Parathyroid adenoma (tissue), 2 donors: ENCODE data around the gene CCL27.

Experiments used
- H2AFZ ChIP-seq: fragments of 300-600 bp; sonication (generic); one replicate; pipeline ENCODE4 v1.7.0; 2017; ENCODE audit warnings: antibody characterized with exemption, mild to moderate bottlenecking
- H3K27ac ChIP-seq: fragments of 300-600 bp; sonication (generic); one replicate; pipeline ENCODE4 v1.7.0; 2017
- H3K27me3 ChIP-seq: fragments of 300-600 bp; sonication (generic); one replicate; pipeline ENCODE4 v1.7.0; 2017; ENCODE audit warnings: low read length; ENCODE audit not compliant: control insufficient read depth, insufficient read depth
- H3K36me3 ChIP-seq: fragments of 300-600 bp; sonication (generic); one replicate; pipeline ENCODE4 v1.7.0; 2017; ENCODE audit warnings: low read length; ENCODE audit not compliant: control insufficient read depth, insufficient read depth
- H3K4me1 ChIP-seq: fragments of 300-600 bp; sonication (generic); one replicate; pipeline ENCODE4 v1.7.0; 2017; ENCODE audit warnings: control low read depth
- H3K4me2 ChIP-seq: fragments of 300-600 bp; sonication (generic); one replicate; pipeline ENCODE4 v1.7.0; 2017; ENCODE audit warnings: low read length
- H3K4me3 ChIP-seq: fragments of 300-600 bp; sonication (generic); one replicate; pipeline ENCODE4 v1.7.0; 2017; ENCODE audit warnings: low read depth, low read length
- H3K79me2 ChIP-seq: fragments of 300-600 bp; sonication (generic); one replicate; pipeline ENCODE4 v1.7.0; 2017; ENCODE audit warnings: control low read depth
- H3K9ac ChIP-seq: fragments of 300-600 bp; sonication (generic); one replicate; pipeline ENCODE4 v1.7.0; 2017; ENCODE audit warnings: mild to moderate bottlenecking
- H3K9me3 ChIP-seq: fragments of 300-600 bp; sonication (generic); one replicate; pipeline ENCODE4 v1.7.0; 2017; ENCODE audit warnings: low read length; ENCODE audit not compliant: control insufficient read depth
- CTCF ChIP-seq: fragments of 300-600 bp; sonication (generic); IDR thresholded peaks from one replicate; pipeline ENCODE4 v1.7.0; 2017; ENCODE audit warnings: antibody characterized with exemption, mild to moderate bottlenecking
- donor health status: primary hyperparathyroidism.

Gene CCL27

GRCh38 chr9:34652602-34653000, 9.9 kb downstream of the CCL27 start:
- H3K79me2 ChIP-seq, result peaks cover 3% of the 10 kb centered on the region
- no peaks in the 10 kb centered on the region for H3K9me3 ChIP-seq
- H3K27me3 ChIP-seq, result no peaks in the 10 kb centered on the region
- peak overlapping the region; percentile 65 for H2AFZ ChIP-seq
- H3K9ac ChIP-seq, result no peak overlapping the region
- peak overlapping the region; percentile 64 for H3K27ac ChIP-seq
- peak overlapping the region; percentile 48 for H3K4me3 ChIP-seq
- H3K4me1 ChIP-seq, result peaks cover 10% of the 10 kb centered on the region
- no peak for TF ChIP-seq CTCF
- no peaks in the 10 kb centered on the region for H3K36me3 ChIP-seq
- H3K4me2 ChIP-seq, result peak overlapping the region; percentile 62

DNA sequence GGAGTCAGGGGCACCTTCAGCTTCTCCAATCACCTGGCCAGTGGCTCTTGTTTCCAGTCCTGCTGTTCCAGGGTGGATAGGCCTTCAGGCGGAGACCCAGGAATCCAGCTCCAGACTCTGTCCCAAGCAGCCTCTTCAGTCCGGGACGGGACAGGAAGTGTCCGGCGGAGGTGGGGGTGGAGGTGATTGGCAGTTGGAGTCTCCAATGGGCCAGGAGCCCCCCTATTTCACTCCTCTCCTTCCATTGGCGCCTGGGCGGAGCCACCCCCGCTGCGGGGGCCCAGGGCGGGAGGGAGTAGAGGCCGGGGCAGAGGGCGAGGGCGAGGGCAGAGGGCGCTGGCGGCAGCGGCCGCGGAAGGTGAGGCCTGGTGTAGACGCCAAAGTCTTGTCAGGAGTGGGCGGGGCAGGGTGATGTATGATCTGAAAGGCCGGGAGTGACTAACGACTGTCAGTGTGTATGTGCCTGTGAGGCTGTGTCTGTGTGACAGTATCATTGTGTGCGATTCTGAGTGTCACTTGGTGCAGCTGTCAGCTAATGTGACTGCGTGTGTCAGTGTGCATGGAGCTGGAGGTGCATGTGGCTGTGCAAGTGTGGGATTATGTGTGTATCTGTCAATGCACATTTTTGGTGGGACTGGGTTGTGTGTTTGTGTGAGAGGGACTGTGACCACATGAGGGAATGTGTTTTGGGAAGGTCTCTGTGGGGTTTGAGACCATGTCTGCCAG, 10.4 kb downstream of the CCL27 start, which contains the start of gene IL11RA:
Gene IL11RA (plus strand): TSS at position 310 of the 726 bp plus-strand sequence. CDS start 3,033 bp downstream, outside the sequence.
- no peak within 1 kb of the TSS for H3K9ac ChIP-seq
- peak within 1 kb of the TSS; percentile 64 for H3K27ac ChIP-seq
- TF ChIP-seq CTCF, result no peak
- no peaks in the 10 kb centered on the region for H3K27me3 ChIP-seq
- peak within 1 kb of the TSS; percentile 62 for H3K4me2 ChIP-seq
- H3K36me3 ChIP-seq, result no peaks in the 10 kb centered on the region
- peak within 1 kb of the TSS; percentile 65 for H2AFZ ChIP-seq
- peaks cover 10% of the 10 kb centered on the region for H3K4me1 ChIP-seq
- peak within 1 kb of the TSS; percentile 48 for H3K4me3 ChIP-seq
- H3K9me3 ChIP-seq, result no peaks in the 10 kb centered on the region
- peaks cover 3% of the 10 kb centered on the region for H3K79me2 ChIP-seq

DNA sequence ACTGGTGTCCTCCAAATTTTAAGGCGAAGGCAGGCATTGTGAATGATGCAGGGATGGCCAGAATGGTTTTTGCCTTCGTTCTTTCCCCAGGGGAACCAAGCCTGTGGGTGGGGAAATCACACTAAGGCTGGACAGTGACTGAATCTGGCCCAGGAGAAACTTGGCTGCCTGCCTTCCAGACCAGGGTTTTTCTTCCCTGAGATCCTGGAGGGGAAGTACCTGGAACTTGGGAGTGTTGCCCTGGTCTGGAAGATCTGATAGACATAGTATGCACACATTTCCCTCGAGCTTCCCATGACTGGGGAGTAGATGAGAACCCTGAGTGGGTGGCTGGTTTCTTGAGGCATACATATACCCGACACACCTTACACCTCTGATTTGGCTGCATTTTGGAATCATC, 11.1 kb downstream of the CCL27 start:
- H3K9ac ChIP-seq, result no peak overlapping the region
- no peak for TF ChIP-seq CTCF
- peaks cover 3% of the 10 kb centered on the region for H3K79me2 ChIP-seq
- peak overlapping the region; percentile 62 for H3K4me2 ChIP-seq
- peak overlapping the region; percentile 64 for H3K27ac ChIP-seq
- no peaks in the 10 kb centered on the region for H3K9me3 ChIP-seq
- H3K4me3 ChIP-seq, result peak overlapping the region; percentile 48
- peak overlapping the region; percentile 59 for H2AFZ ChIP-seq
- H3K4me1 ChIP-seq, result peaks cover 10% of the 10 kb centered on the region
- H3K27me3 ChIP-seq, result no peaks in the 10 kb centered on the region
- H3K36me3 ChIP-seq, result no peaks in the 10 kb centered on the region

- TF ChIP-seq CTCF, result no peak
- Histone ChIP-seq H3K27me3 (no peaks in the 10 kb centered on the region), H3K4me2 (no peak overlapping the region), H2AFZ (no peak overlapping the region), H3K36me3 (no peaks in the 10 kb centered on the region), H3K4me1 (peaks cover 14% of the 10 kb centered on the region), H3K79me2 (peaks cover 3% of the 10 kb centered on the region), H3K27ac (peak overlapping the region; percentile 64), H3K9me3 (no peaks in the 10 kb centered on the region), H3K4me3 (no peak overlapping the region), H3K9ac (no peak overlapping the region)
Observed at GRCh38 chr9:34650816-34651215, 11.6 kb downstream of the CCL27 start.

GRCh38 chr9:34648673-34649072, 13.8 kb downstream of the CCL27 start:
- peaks cover 9% of the 10 kb centered on the region for H3K4me1 ChIP-seq
- no peak overlapping the region for H3K27ac ChIP-seq
- H2AFZ ChIP-seq, result no peak overlapping the region

More at GRCh38 chr9:34648673-34649072, 13.8 kb downstream of the CCL27 start:
- H3K9ac ChIP-seq, result no peak overlapping the region
- no peaks in the 10 kb centered on the region for H3K36me3 ChIP-seq
- no peak overlapping the region for H3K4me2 ChIP-seq
- H3K79me2 ChIP-seq, result peaks cover 3% of the 10 kb centered on the region
- H3K9me3 ChIP-seq, result no peaks in the 10 kb centered on the region
- TF ChIP-seq CTCF, result no peak
- H3K4me3 ChIP-seq, result no peak overlapping the region
- no peaks in the 10 kb centered on the region for H3K27me3 ChIP-seq
